Upper lobe of left lung (tissue), 4 donors: Measurements from ENCODE around the gene MPV17L2.

ENCODE experiments used
- EP300 ChIP-seq, 4 donors: sonication (generic); formaldehyde crosslinking; IDR thresholded peaks; one replicate each; pipeline ENCODE4 v1.5.1; 2017; ENCODE audit warnings: antibody characterized with exemption in 4 of 4, control low read depth in 2 of 4
- POLR2AphosphoS5 ChIP-seq, 2 donors: sonication (generic); formaldehyde crosslinking; IDR thresholded peaks; one replicate each; pipeline ENCODE4 v1.5.1; 2017; ENCODE audit warnings: antibody characterized with exemption in 2 of 2
- TF ChIP-seq, protein P1 (sequence below), 6 experiments: fragments of 450-650 bp in 4 of 6; fragments of 200-600 bp in 2 of 6; sonication (generic) in 2 of 6; IDR thresholded peaks; one replicate each; pipeline ENCODE4 v1.5.1; 2016 to 2019; ENCODE audit warnings: antibody characterized with exemption in 6 of 6

GRCh38 chr19:18216789-18217188, 23.8 kb downstream of the MPV17L2 start:
- TF ChIP-seq, protein P1, sequence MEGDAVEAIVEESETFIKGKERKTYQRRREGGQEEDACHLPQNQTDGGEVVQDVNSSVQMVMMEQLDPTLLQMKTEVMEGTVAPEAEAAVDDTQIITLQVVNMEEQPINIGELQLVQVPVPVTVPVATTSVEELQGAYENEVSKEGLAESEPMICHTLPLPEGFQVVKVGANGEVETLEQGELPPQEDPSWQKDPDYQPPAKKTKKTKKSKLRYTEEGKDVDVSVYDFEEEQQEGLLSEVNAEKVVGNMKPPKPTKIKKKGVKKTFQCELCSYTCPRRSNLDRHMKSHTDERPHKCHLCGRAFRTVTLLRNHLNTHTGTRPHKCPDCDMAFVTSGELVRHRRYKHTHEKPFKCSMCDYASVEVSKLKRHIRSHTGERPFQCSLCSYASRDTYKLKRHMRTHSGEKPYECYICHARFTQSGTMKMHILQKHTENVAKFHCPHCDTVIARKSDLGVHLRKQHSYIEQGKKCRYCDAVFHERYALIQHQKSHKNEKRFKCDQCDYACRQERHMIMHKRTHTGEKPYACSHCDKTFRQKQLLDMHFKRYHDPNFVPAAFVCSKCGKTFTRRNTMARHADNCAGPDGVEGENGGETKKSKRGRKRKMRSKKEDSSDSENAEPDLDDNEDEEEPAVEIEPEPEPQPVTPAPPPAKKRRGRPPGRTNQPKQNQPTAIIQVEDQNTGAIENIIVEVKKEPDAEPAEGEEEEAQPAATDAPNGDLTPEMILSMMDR (IDR thresholded peaks at IDR 0.05), result no peak
- TF ChIP-seq POLR2AphosphoS5 (IDR thresholded peaks at IDR 0.05), result no peak
- TF ChIP-seq EP300 (IDR thresholded peaks at IDR 0.05), result no peak
